SU-DHL-6 (cell line): ENCODE measurements around the gene PGBD5.

Source experiments
- EZH2phosphoT487 ChIP-seq: fragments of 200-600 bp; sonication (generic), shearing (Covaris generic); conservative IDR thresholded peaks from 2 replicates; pipeline ENCODE4 v1.6.1; 2018; ENCODE audit warnings: mild to moderate bottlenecking, antibody characterized with exemption, low read length, moderate library complexity, mixed read lengths
- TF ChIP-seq, protein P1 (sequence below): fragments of 200-600 bp; sonication (generic); IDR thresholded peaks from one replicate; pipeline ENCODE4 v1.5.1; 2017; ENCODE audit warnings: antibody characterized with exemption, mild to moderate bottlenecking, low read length, moderate library complexity; ENCODE audit not compliant: insufficient read depth, poor library complexity, severe bottlenecking

DNA sequence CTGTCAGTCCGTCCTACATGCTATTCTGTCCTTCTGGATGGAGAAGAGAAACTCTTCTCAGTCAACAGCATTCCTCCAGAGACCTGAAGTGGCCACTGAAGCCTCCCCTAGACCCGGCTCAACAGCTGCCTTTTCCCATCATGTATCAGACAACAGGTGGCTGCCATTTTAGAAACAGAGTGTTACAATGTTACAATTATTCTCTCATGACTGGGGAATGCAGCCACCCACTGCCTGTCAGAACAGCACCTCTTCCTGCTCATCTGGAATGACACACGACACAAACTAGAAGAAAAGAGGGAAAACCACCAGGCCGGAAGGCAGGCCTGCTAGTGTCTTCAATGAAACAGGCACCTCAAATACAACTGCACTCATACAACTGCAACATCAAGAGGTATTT lies 105.3 kb downstream of the PGBD5 start:
- TF ChIP-seq, protein P1, sequence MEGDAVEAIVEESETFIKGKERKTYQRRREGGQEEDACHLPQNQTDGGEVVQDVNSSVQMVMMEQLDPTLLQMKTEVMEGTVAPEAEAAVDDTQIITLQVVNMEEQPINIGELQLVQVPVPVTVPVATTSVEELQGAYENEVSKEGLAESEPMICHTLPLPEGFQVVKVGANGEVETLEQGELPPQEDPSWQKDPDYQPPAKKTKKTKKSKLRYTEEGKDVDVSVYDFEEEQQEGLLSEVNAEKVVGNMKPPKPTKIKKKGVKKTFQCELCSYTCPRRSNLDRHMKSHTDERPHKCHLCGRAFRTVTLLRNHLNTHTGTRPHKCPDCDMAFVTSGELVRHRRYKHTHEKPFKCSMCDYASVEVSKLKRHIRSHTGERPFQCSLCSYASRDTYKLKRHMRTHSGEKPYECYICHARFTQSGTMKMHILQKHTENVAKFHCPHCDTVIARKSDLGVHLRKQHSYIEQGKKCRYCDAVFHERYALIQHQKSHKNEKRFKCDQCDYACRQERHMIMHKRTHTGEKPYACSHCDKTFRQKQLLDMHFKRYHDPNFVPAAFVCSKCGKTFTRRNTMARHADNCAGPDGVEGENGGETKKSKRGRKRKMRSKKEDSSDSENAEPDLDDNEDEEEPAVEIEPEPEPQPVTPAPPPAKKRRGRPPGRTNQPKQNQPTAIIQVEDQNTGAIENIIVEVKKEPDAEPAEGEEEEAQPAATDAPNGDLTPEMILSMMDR, result no peak
- no peak for TF ChIP-seq EZH2phosphoT487
